ENCODE results near the gene MXRA8.

- TF ChIP-seq YY1 (IDR thresholded peaks at IDR 0.05; ENCODE audit: insufficient read depth, insufficient read length) (no peak), ZNF274 (IDR thresholded peaks at IDR 0.05; ENCODE audit: low read depth, low read length) (no peak)
These were observed 931 bp upstream of the MXRA8 start for GRCh38 chr1:1359308-1359663.

Measured in NT2/D1 (cell line).